Measurements from ENCODE around the gene DPYSL3. TPM values are rescaled to one million over a fixed set of nuclear protein-coding genes. Genes with fewer than 3 reads are reported as not detected.

The DPYSL3 gene
- polyA plus RNA-seq, 1 of the 3 experiments (the other 2 are of a cell fraction): 123 TPM

GRCh38 chr5:147481874-147482705 lies 27.8 kb downstream of the DPYSL3 start (continued):
- TF ChIP-seq USF1 (IDR thresholded peaks at IDR 0.05; ENCODE audit: borderline replicate concordance, low read depth) (no peak), MXI1 (IDR thresholded peaks at IDR 0.05; ENCODE audit: low read depth, low read length) (no peak), PBX3 (IDR thresholded peaks at IDR 0.05) (peak; percentile 56; the same call in 1 of the 2 replicates), TEAD4 (IDR thresholded peaks at IDR 0.05; ENCODE audit: borderline replicate concordance, insufficient read depth) (no peak), JUND (IDR thresholded peaks at IDR 0.05) (peak; percentile 48), FOXJ3 (CRISPR knock-in tag; IDR thresholded peaks at IDR 0.05) (no peak)
- TF ChIP-seq, protein P1, sequence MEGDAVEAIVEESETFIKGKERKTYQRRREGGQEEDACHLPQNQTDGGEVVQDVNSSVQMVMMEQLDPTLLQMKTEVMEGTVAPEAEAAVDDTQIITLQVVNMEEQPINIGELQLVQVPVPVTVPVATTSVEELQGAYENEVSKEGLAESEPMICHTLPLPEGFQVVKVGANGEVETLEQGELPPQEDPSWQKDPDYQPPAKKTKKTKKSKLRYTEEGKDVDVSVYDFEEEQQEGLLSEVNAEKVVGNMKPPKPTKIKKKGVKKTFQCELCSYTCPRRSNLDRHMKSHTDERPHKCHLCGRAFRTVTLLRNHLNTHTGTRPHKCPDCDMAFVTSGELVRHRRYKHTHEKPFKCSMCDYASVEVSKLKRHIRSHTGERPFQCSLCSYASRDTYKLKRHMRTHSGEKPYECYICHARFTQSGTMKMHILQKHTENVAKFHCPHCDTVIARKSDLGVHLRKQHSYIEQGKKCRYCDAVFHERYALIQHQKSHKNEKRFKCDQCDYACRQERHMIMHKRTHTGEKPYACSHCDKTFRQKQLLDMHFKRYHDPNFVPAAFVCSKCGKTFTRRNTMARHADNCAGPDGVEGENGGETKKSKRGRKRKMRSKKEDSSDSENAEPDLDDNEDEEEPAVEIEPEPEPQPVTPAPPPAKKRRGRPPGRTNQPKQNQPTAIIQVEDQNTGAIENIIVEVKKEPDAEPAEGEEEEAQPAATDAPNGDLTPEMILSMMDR (IDR thresholded peaks at IDR 0.05): no peak

GRCh38 chr5:147481376-147481775 lies 28.5 kb downstream of the DPYSL3 start:
- Histone ChIP-seq H3K36me3 (replicated peaks in 1 of 2; ENCODE audit: control insufficient read depth in 1 of 2, insufficient read depth in 2 of 2, low read length in 1 of 2) (no peaks in the 10 kb centered on the region), H3K4me3 (ENCODE audit: low read depth in 2 of 2, low read length in 1 of 2) (no peak overlapping the region), H3K4me1 (ENCODE audit: control insufficient read depth in 1 of 2, insufficient read depth in 2 of 2, low read depth in 1 of 2, low read length in 1 of 2) (peaks cover 48 to 52% of the 10 kb centered on the region in 2 experiments), H3K9me2 (no peaks in the 10 kb centered on the region), H3K9me3 (no peaks in the 10 kb centered on the region), H3K9ac (peak overlapping the region; percentile 74), H3K27me3 (ENCODE audit: insufficient read depth) (no peaks in the 10 kb centered on the region), H3F3A (replicated peaks; ENCODE audit: insufficient read depth) (peaks cover 41% of the 10 kb centered on the region), H3K79me2 (ENCODE audit: insufficient read depth) (peaks cover 73% of the 10 kb centered on the region), H3K27ac (ENCODE audit: low read depth in 2 of 2, low read length in 1 of 2) (peak overlapping the region; percentile 95 to 99), H3K4me2 (0 out of 2 replicates have a peak overlapping the region, but pooled peaks have one; percentile 48), H4K20me1 (ENCODE audit: insufficient read depth) (no peaks in the 10 kb centered on the region), H2AFZ (ENCODE audit: low read depth) (no peak overlapping the region)
- ChIA-PET POLR2A (no interaction called here), CTCF (interaction anchor here (1.0 to 1.7 kb wide), 5 partner anchors 8 to 948 kb away, joined by 3 to 5 read pairs (median 3); no protein-coding TSS in a partner anchor)
- 50% methylated on average over 1 of the region's 1 CpG for whole genome bisulfite sequencing (ENCODE audit: low lambda C conversion rate)
- TF ChIP-seq TEAD4 (IDR thresholded peaks at IDR 0.05; ENCODE audit: borderline replicate concordance, insufficient read depth) (no peak), ELF1 (IDR thresholded peaks at IDR 0.05) (no peak), SIN3A (IDR thresholded peaks at IDR 0.05; ENCODE audit: borderline replicate concordance, low read depth, low read length) (no peak), NFIC (IDR thresholded peaks at IDR 0.05; ENCODE audit: borderline replicate concordance) (no peak), SMC3 (IDR thresholded peaks at IDR 0.05; ENCODE audit: low read depth, low read length) (no peak), POLR2AphosphoS5 (IDR thresholded peaks at IDR 0.05; ENCODE audit: low read depth, low read length) (no peak)
- TF ChIP-seq, protein P2, sequence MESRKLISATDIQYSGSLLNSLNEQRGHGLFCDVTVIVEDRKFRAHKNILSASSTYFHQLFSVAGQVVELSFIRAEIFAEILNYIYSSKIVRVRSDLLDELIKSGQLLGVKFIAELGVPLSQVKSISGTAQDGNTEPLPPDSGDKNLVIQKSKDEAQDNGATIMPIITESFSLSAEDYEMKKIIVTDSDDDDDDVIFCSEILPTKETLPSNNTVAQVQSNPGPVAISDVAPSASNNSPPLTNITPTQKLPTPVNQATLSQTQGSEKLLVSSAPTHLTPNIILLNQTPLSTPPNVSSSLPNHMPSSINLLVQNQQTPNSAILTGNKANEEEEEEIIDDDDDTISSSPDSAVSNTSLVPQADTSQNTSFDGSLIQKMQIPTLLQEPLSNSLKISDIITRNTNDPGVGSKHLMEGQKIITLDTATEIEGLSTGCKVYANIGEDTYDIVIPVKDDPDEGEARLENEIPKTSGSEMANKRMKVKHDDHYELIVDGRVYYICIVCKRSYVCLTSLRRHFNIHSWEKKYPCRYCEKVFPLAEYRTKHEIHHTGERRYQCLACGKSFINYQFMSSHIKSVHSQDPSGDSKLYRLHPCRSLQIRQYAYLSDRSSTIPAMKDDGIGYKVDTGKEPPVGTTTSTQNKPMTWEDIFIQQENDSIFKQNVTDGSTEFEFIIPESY (IDR thresholded peaks at IDR 0.05; ENCODE audit: borderline replicate concordance, low read depth): no peak
- TF ChIP-seq, protein P1 (IDR thresholded peaks at IDR 0.05): no peak
- no peak for DNase-seq

Data from SK-N-SH (cell line).